CD14-positive monocyte (primary cell): ENCODE data around the gene PRKACB. TPM values are rescaled to one million over a fixed set of nuclear protein-coding genes. Genes with fewer than 3 reads are reported as not detected.

Experiments used
- DNase-seq, 3 donors: peaks; one replicate each; pipeline ENCODE4 v3.0.0-alpha.2; 2011 to 2022
- H2AFZ ChIP-seq: 2 replicates; pipeline ENCODE4 v1.6.0; 2012; ENCODE audit warnings: mild to moderate bottlenecking, low read depth, low read length, inconsistent platforms; ENCODE audit not compliant: insufficient read depth, poor library complexity, severe bottlenecking
- H3K27ac ChIP-seq, 2 donors: 1 replicate in 1 of 2; 2 replicates in 1 of 2; pipeline ENCODE4 v1.5.1; 2012 to 2013; ENCODE audit warnings: low read length in 2 of 2, control low read depth in 1 of 2, inconsistent platforms in 1 of 2, low read depth in 1 of 2, mild to moderate bottlenecking in 1 of 2
- H3K27me3 ChIP-seq, 2 donors: one replicate each; pipeline versions ENCODE4 v1.6.0 to v1.6.1; 2011 to 2013; ENCODE audit warnings: low read length in 2 of 2; ENCODE audit not compliant: control insufficient read depth in 2 of 2, insufficient read depth in 2 of 2
- H3K36me3 ChIP-seq, 2 donors: replicated peaks in 1 of 2; 1 replicate in 1 of 2; 2 replicates in 1 of 2; pipeline versions ENCODE4 v1.5.1 to v1.6.1; 2012 to 2013; ENCODE audit warnings: low read length in 2 of 2, control low read depth in 1 of 2, inconsistent platforms in 1 of 2, mild to moderate bottlenecking in 1 of 2; ENCODE audit not compliant: insufficient read depth in 2 of 2, control insufficient read depth in 1 of 2
- H3K4me1 ChIP-seq, 2 donors: 1 replicate in 1 of 2; 2 replicates in 1 of 2; pipeline versions ENCODE4 v1.5.1 to v1.6.1; 2012 to 2013; ENCODE audit warnings: low read length in 2 of 2, control low read depth in 1 of 2, inconsistent platforms in 1 of 2, mild to moderate bottlenecking in 1 of 2, moderate library complexity in 1 of 2; ENCODE audit not compliant: insufficient read depth in 2 of 2, control insufficient read depth in 1 of 2
- H3K4me2 ChIP-seq: replicated peaks from 2 replicates; pipeline ENCODE3; 2012; ENCODE audit warnings: low read length, moderate library complexity, mild to moderate bottlenecking; ENCODE audit not compliant: poor library complexity, severe bottlenecking; ENCODE audit errors: extremely low read depth
- H3K4me3 ChIP-seq, 3 experiments: fragments of 200-600 bp in 1 of 3; sonication (generic) in 1 of 3; replicated peaks in 1 of 3; 1 replicate in 2 of 3; 2 replicates in 1 of 3; pipeline ENCODE4 v1.5.1; 2011 to 2013; ENCODE audit warnings: low read length in 3 of 3, mild to moderate bottlenecking in 3 of 3, control low read depth in 2 of 3, low read depth in 2 of 3, inconsistent platforms in 1 of 3, moderate library complexity in 1 of 3
- H3K79me2 ChIP-seq: 2 replicates; pipeline ENCODE4 v1.6.0; 2012; ENCODE audit warnings: mild to moderate bottlenecking, control low read depth, inconsistent platforms, low read length, moderate library complexity; ENCODE audit not compliant: insufficient read depth
- H3K9ac ChIP-seq: 2 replicates; pipeline ENCODE4 v1.6.0; 2017; ENCODE audit warnings: low read length, mild to moderate bottlenecking; ENCODE audit not compliant: insufficient read depth, poor library complexity, severe bottlenecking
- H3K9me3 ChIP-seq, 2 donors: replicated peaks in 1 of 2; 1 replicate in 1 of 2; 2 replicates in 1 of 2; pipeline versions ENCODE4 v1.5.1 to v1.6.1; 2012 to 2013; ENCODE audit warnings: low read length in 2 of 2, control low read depth in 1 of 2; ENCODE audit not compliant: control insufficient read depth in 1 of 2, insufficient read depth in 1 of 2
- H4K20me1 ChIP-seq: 2 replicates; pipeline ENCODE4 v1.6.0; 2012; ENCODE audit warnings: mild to moderate bottlenecking, low read length, control low read depth, moderate library complexity; ENCODE audit not compliant: insufficient read depth
- H3K27ac Mint-ChIP-seq, 7 donors: one replicate each; pipeline ENCODE4 v1.8.0; 2020; ENCODE audit warnings: mild to moderate bottlenecking in 7 of 7, mixed read lengths in 7 of 7, moderate library complexity in 6 of 7, inconsistent platforms in 2 of 7
- H3K27me3 Mint-ChIP-seq, 3 donors: one replicate each; pipeline ENCODE4 v1.8.0; 2021 to 2022; ENCODE audit warnings: low read depth in 3 of 3, mild to moderate bottlenecking in 3 of 3, mixed read lengths in 3 of 3, moderate library complexity in 3 of 3, inconsistent platforms in 1 of 3
- H3K36me3 Mint-ChIP-seq, 2 donors: one replicate each; pipeline ENCODE4 v1.8.0; 2020; ENCODE audit warnings: mixed read lengths in 2 of 2, inconsistent platforms in 1 of 2, mild to moderate bottlenecking in 1 of 2
- H3K4me1 Mint-ChIP-seq: one replicate; pipeline ENCODE4 v1.8.0; 2020; ENCODE audit warnings: mild to moderate bottlenecking, mixed read lengths
- H3K4me3 Mint-ChIP-seq, 2 donors: one replicate each; pipeline ENCODE4 v1.8.0; 2020; ENCODE audit warnings: mild to moderate bottlenecking in 2 of 2, mixed read lengths in 2 of 2, moderate library complexity in 1 of 2
- H3K9me3 Mint-ChIP-seq, 7 donors: one replicate each; pipeline ENCODE4 v1.8.0; 2020 to 2022; ENCODE audit warnings: mixed read lengths in 7 of 7, mild to moderate bottlenecking in 6 of 7, moderate library complexity in 6 of 7, inconsistent platforms in 2 of 7
- CTCF ChIP-seq: fragments of 200-600 bp; IDR thresholded peaks from one replicate; pipeline ENCODE4 v1.8.0; 2022; ENCODE audit warnings: antibody characterized with exemption, mild to moderate bottlenecking
- WGBS: methylation state at CpG from one replicate; pipeline ENCODE4 v1.1.5; 2013; ENCODE audit warnings: missing lambda C conversion rate; ENCODE audit not compliant: insufficient coverage; 5-methylcytosine and 5-hydroxymethylcytosine counted together
- intact Hi-C, 2 donors: fragments of 100-400 bp; cut with micrococcal nuclease; formaldehyde crosslinking; loops; one replicate each; pipeline versions ENCODE4 v1.15.0 to v1.15.1; 2023
- polyA plus RNA-seq, 3 donors: library from polyadenylated mRNA; depleted of rRNA in 1 of 3; unstranded in 2 of 3; stranded (reverse) in 1 of 3; fragments of 300-500 nt in 2 of 3; fragments of >200 nt in 1 of 3; fragmentation: Illumina TruSeq in 2 of 3; gene quantifications; 1 replicate in 2 of 3; 2 replicates in 1 of 3; pipeline ENCODE4 v1.2.3, GENCODE V29; 2012 to 2021

Gene PRKACB
- polyA plus RNA-seq, 3 donors, result 2.5 to 14.5 (median 13.8) TPM

- TF ChIP-seq CTCF, result no peak
- no peak overlapping the region for H3K27ac Mint-ChIP-seq
- no peak overlapping the region for H2AFZ ChIP-seq
Measured at GRCh38 chr1:84107955-84108354, 36.1 kb upstream of the PRKACB start.

GRCh38 chr1:84108900-84109578, 35.0 kb upstream of the PRKACB start:
- DNase-seq, result no peak
- peaks cover 2% of the 10 kb centered on the region for H3K4me1 Mint-ChIP-seq
- no peaks in the 10 kb centered on the region for H3K9me3 ChIP-seq
- H3K27ac Mint-ChIP-seq, result no peak overlapping the region
- WGBS, result no CpG with 5 or more reads among the region's 3 CpGs
- H3K36me3 ChIP-seq, result no peaks in the 10 kb centered on the region
- no peak overlapping the region for H3K4me3 ChIP-seq
- H4K20me1 ChIP-seq, result no peaks in the 10 kb centered on the region
- no peak overlapping the region for H3K9ac ChIP-seq
- H3K4me1 ChIP-seq, result no peaks in the 10 kb centered on the region
- H3K79me2 ChIP-seq, result no peaks in the 10 kb centered on the region
- H2AFZ ChIP-seq, result no peak overlapping the region
- no peaks in the 10 kb centered on the region for H3K27me3 Mint-ChIP-seq
- TF ChIP-seq CTCF, result no peak
- no peak overlapping the region for H3K4me3 Mint-ChIP-seq
- H3K27me3 ChIP-seq, result no peaks in the 10 kb centered on the region
- H3K36me3 Mint-ChIP-seq, result no peaks in the 10 kb centered on the region
- no peak overlapping the region for H3K27ac ChIP-seq
- H3K9me3 Mint-ChIP-seq, result peaks cover 0 to 5% (median 4%) of the 10 kb centered on the region in 7 donors
- intact Hi-C loops, result no loop called here
- H3K4me2 ChIP-seq, result no peak overlapping the region

More at GRCh38 chr1:84107955-84108354, 36.1 kb upstream of the PRKACB start:
- Mint-ChIP-seq H3K27me3 (no peaks in the 10 kb centered on the region), H3K4me1 (peaks cover 7% of the 10 kb centered on the region), H3K4me3 (no peak overlapping the region), H3K36me3 (no peaks in the 10 kb centered on the region), H3K9me3 (peaks cover 0 to 5% (median 4%) of the 10 kb centered on the region in 7 donors)
- Histone ChIP-seq H3K27me3 (no peaks in the 10 kb centered on the region), H3K36me3 (no peaks in the 10 kb centered on the region), H3K4me2 (no peak overlapping the region), H3K4me3 (no peak overlapping the region), H4K20me1 (no peaks in the 10 kb centered on the region), H3K79me2 (no peaks in the 10 kb centered on the region), H3K9ac (no peak overlapping the region), H3K27ac (no peak overlapping the region), H3K4me1 (no peaks in the 10 kb centered on the region), H3K9me3 (no peaks in the 10 kb centered on the region)
- intact Hi-C loops, result no loop called here
- WGBS, result 100% methylated on average over 1 of the region's 2 CpGs
- no peak for DNase-seq
